ENCODE results near the gene GK.
"Not testable (repeated sequence)": the region's sequence is repeated elsewhere in the genome, so short reads cannot be mapped to it uniquely, and the experiment has no call there.

DNA sequence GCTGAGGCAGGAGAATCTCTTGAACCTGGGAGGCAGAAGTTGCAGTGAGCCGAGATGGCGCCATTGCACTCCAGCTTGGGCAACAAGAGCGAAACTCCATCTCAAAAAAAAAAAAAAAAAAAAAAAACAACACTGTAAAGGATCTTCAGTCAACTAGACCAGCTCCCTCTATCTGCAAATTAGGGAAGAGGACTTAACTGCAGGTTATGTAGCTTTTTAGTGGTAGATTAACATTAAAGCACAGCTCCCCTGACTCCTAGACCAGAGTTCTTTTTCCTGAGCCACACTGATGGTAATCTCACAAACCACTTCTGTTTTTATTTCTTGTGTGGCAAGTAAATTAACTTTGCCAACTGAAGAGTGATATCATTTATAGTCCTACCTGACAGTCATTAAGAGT is 18.0 kb downstream of the GK start:
- TF ChIP-seq, protein P1, sequence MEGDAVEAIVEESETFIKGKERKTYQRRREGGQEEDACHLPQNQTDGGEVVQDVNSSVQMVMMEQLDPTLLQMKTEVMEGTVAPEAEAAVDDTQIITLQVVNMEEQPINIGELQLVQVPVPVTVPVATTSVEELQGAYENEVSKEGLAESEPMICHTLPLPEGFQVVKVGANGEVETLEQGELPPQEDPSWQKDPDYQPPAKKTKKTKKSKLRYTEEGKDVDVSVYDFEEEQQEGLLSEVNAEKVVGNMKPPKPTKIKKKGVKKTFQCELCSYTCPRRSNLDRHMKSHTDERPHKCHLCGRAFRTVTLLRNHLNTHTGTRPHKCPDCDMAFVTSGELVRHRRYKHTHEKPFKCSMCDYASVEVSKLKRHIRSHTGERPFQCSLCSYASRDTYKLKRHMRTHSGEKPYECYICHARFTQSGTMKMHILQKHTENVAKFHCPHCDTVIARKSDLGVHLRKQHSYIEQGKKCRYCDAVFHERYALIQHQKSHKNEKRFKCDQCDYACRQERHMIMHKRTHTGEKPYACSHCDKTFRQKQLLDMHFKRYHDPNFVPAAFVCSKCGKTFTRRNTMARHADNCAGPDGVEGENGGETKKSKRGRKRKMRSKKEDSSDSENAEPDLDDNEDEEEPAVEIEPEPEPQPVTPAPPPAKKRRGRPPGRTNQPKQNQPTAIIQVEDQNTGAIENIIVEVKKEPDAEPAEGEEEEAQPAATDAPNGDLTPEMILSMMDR (IDR thresholded peaks at IDR 0.05; ENCODE audit: low read length): not testable (repeated sequence)
- not testable (repeated sequence) for TF ChIP-seq EZH2 (IDR thresholded peaks at IDR 0.05; ENCODE audit: borderline replicate concordance, low read length)
